22Rv1 (cell line): ENCODE data around the gene ATP6AP2.

Experiments
- CTCF ChIP-seq: fragments of 450-650 bp; IDR thresholded peaks from 2 replicates; pipeline ENCODE4 v1.5.1; 2017; ENCODE audit warnings: mild to moderate bottlenecking
- ZFX ChIP-seq: fragments of 450-650 bp; IDR thresholded peaks from 2 replicates; pipeline ENCODE4 v1.6.1; 2017; ENCODE audit warnings: antibody characterized with exemption, borderline replicate concordance

GRCh38 chrX:40573763-40574162, 7.0 kb upstream of the ATP6AP2 start:
- TF ChIP-seq ZFX (no peak), CTCF (peak; percentile 75)
